HEK293T (cell line): ENCODE results near the gene MEGF8.

Experiments
- CTCF ChIA-PET: fragments of 350-600 bp; formaldehyde crosslinking; extraction: SDS; loops from one replicate; lab custom pipeline; 2021; ENCODE audit warnings: antibody characterized with exemption, inconsistent platforms; lab: Yijun Ruan, JAX
- POLR2A ChIA-PET: fragments of 350-600 bp; formaldehyde crosslinking; extraction: SDS; loops from one replicate; lab custom pipeline; 2020; ENCODE audit warnings: antibody characterized with exemption, inconsistent platforms; lab: Yijun Ruan, JAX
- DNase-seq: peaks from one replicate; pipeline ENCODE4 v3.0.0; 2012; ENCODE audit warnings: mixed read lengths; ENCODE audit errors: extremely low spot score
- ARNT ChIP-seq: fragments of 450-650 bp; IDR thresholded peaks from 2 replicates; pipeline ENCODE4 v1.6.1; 2017; ENCODE audit warnings: mild to moderate bottlenecking
- BHLHE40 ChIP-seq: fragments of 450-650 bp; IDR thresholded peaks from 2 replicates; pipeline ENCODE4 v1.6.1; 2016; ENCODE audit warnings: mild to moderate bottlenecking, moderate library complexity, borderline replicate concordance
- CTBP1 ChIP-seq: fragments of 450-650 bp; IDR thresholded peaks from 2 replicates; pipeline ENCODE4 v1.6.1; 2016; ENCODE audit warnings: borderline replicate concordance
- ELF4 ChIP-seq: fragments of 450-650 bp; IDR thresholded peaks from 2 replicates; pipeline ENCODE4 v1.6.1; 2017; ENCODE audit warnings: antibody characterized with exemption
- FOXA1 ChIP-seq: fragments of 450-650 bp; IDR thresholded peaks from 2 replicates; pipeline ENCODE4 v1.6.1; 2016; ENCODE audit warnings: mild to moderate bottlenecking
- FOXK2 ChIP-seq: fragments of 450-650 bp; IDR thresholded peaks from 2 replicates; pipeline ENCODE4 v1.6.1; 2016; ENCODE audit warnings: mild to moderate bottlenecking
- FOXM1 ChIP-seq: fragments of 450-650 bp; IDR thresholded peaks from 2 replicates; pipeline ENCODE4 v1.6.1; 2017; ENCODE audit warnings: mild to moderate bottlenecking, borderline replicate concordance
- HDGF ChIP-seq: fragments of 450-650 bp; IDR thresholded peaks from 2 replicates; pipeline ENCODE4 v1.6.1; 2017; ENCODE audit warnings: antibody characterized with exemption, borderline replicate concordance
- L3MBTL2 ChIP-seq: fragments of 450-650 bp; conservative IDR thresholded peaks from 2 replicates; pipeline ENCODE4 v1.6.1; 2016; ENCODE audit warnings: mild to moderate bottlenecking
- LEF1 ChIP-seq: fragments of 450-650 bp; IDR thresholded peaks from 2 replicates; pipeline ENCODE4 v1.6.1; 2017; ENCODE audit warnings: mild to moderate bottlenecking, borderline replicate concordance
- NFRKB ChIP-seq: fragments of 450-650 bp; IDR thresholded peaks from 2 replicates; pipeline ENCODE4 v1.6.1; 2016; ENCODE audit warnings: mild to moderate bottlenecking, moderate library complexity
- PKNOX1 ChIP-seq: fragments of 450-650 bp; IDR thresholded peaks from 2 replicates; pipeline ENCODE4 v1.6.1; 2016
- SP1 ChIP-seq: fragments of 450-650 bp; IDR thresholded peaks from 2 replicates; pipeline ENCODE4 v1.6.1; 2017
- SUZ12 ChIP-seq: fragments of 450-650 bp; IDR thresholded peaks from 2 replicates; pipeline ENCODE4 v1.6.1; 2016; ENCODE audit warnings: mild to moderate bottlenecking
- TARDBP ChIP-seq: fragments of 450-650 bp; IDR thresholded peaks from 2 replicates; pipeline ENCODE4 v1.6.1; 2016
- ZNF384 ChIP-seq: fragments of 450-650 bp; IDR thresholded peaks from 2 replicates; pipeline ENCODE4 v1.6.1; 2016

Gene MEGF8

GRCh38 chr19:42368765-42369164 lies 43.3 kb downstream of the MEGF8 start:
- TF ChIP-seq FOXM1 (no peak), TARDBP (no peak), FOXK2 (no peak), PKNOX1 (no peak), ELF4 (no peak), ZNF384 (no peak), L3MBTL2 (no peak), SUZ12 (no peak), HDGF (no peak)
- no peak for DNase-seq
- CTCF ChIA-PET: no interaction called here
- POLR2A ChIA-PET: no interaction called here

GRCh38 chr19:42369433-42370067 lies 44.1 kb downstream of the MEGF8 start:
- TF ChIP-seq FOXK2 (no peak), PKNOX1 (no peak), FOXM1 (no peak), ELF4 (no peak), LEF1 (no peak), TARDBP (no peak), ARNT (no peak), ZNF384 (no peak), HDGF (no peak), FOXA1 (no peak)
- ChIA-PET POLR2A (no interaction called here), CTCF (no interaction called here)
- no peak for DNase-seq

GRCh38 chr19:42370068-42370520 lies 44.7 kb downstream of the MEGF8 start:
- CTCF ChIA-PET: no interaction called here
- POLR2A ChIA-PET: no interaction called here
- DNase-seq: no peak
- no peak for TF ChIP-seq ARNT
- TF ChIP-seq PKNOX1: no peak
- TF ChIP-seq BHLHE40: no peak
- no peak for TF ChIP-seq CTBP1
- no peak for TF ChIP-seq NFRKB
- no peak for TF ChIP-seq FOXA1
- no peak for TF ChIP-seq FOXM1
- TF ChIP-seq FOXK2: no peak
- TF ChIP-seq LEF1: no peak
- no peak for TF ChIP-seq SP1
- TF ChIP-seq TARDBP: no peak
- TF ChIP-seq ZNF384: no peak
- no peak for TF ChIP-seq SUZ12
- TF ChIP-seq ELF4: no peak
- no peak for TF ChIP-seq HDGF
- no peak for TF ChIP-seq L3MBTL2

- TF ChIP-seq ZNF384 (no peak), TARDBP (no peak), NFRKB (no peak), FOXM1 (no peak), ELF4 (no peak), PKNOX1 (no peak), LEF1 (no peak), SP1 (no peak), FOXA1 (no peak), FOXK2 (no peak), HDGF (no peak), L3MBTL2 (no peak), CTBP1 (no peak)
- POLR2A ChIA-PET: interaction anchor here (1.1 kb wide), 1 partner anchor 26 kb away, joined by 3 read pairs; no protein-coding TSS in a partner anchor
- CTCF ChIA-PET: interaction anchor here (0.5 to 0.6 kb wide), 2 partner anchors 149 to 161 kb away, joined by 3 to 4 read pairs; no protein-coding TSS in a partner anchor
- no peak for DNase-seq
Measured at GRCh38 chr19:42370626-42371175, 45.3 kb downstream of the MEGF8 start.

GRCh38 chr19:42374826-42375376 lies 49.5 kb downstream of the MEGF8 start:
- TF ChIP-seq TARDBP (no peak), ZNF384 (no peak), NFRKB (no peak)
- ChIA-PET CTCF (interaction anchor here (0.6 kb wide), 1 partner anchor 1797 kb away, joined by 4 read pairs; no protein-coding TSS in a partner anchor), POLR2A (no interaction called here)
- no peak for DNase-seq
